ENCODE data around the gene VAT1L. TPM values are rescaled to one million over a fixed set of nuclear protein-coding genes. Genes with fewer than 3 reads are reported as not detected.

Gene VAT1L
- total RNA-seq, 2 experiments from 2014 or later: not detected

DNA sequence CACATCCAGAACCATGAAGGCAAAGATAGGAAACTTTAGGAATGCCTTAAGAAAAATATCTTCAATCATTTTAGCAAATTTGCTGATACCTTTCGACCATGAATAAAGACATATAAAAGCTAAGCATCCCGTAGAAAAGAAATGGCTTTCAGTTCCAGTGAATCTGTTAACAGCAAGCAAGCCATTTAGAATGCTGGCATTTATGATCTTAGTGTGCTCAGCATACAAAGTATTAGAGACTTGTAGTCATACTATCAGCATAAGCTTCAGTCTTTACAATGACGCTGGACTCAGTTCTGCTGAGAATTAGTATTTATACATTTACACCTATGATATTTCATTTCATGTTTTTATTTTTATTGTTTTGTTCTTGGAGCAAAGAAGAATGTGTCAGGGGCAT lies 38.7 kb downstream of the VAT1L start:
- DNase-seq (no peak), ATAC-seq (ENCODE audit: low read depth) (no peak)
- Mint-ChIP-seq H3K36me3 (no peaks in the 10 kb centered on the region), H3K9me3 (peaks cover 2% of the 10 kb centered on the region), H3K4me1 (no peaks in the 10 kb centered on the region), H3K4me3 (no peak overlapping the region), H3K27ac (no peak overlapping the region), H3K27me3 (peaks cover 3% of the 10 kb centered on the region)
- POLR2A ChIA-PET: no interaction called here

DNA sequence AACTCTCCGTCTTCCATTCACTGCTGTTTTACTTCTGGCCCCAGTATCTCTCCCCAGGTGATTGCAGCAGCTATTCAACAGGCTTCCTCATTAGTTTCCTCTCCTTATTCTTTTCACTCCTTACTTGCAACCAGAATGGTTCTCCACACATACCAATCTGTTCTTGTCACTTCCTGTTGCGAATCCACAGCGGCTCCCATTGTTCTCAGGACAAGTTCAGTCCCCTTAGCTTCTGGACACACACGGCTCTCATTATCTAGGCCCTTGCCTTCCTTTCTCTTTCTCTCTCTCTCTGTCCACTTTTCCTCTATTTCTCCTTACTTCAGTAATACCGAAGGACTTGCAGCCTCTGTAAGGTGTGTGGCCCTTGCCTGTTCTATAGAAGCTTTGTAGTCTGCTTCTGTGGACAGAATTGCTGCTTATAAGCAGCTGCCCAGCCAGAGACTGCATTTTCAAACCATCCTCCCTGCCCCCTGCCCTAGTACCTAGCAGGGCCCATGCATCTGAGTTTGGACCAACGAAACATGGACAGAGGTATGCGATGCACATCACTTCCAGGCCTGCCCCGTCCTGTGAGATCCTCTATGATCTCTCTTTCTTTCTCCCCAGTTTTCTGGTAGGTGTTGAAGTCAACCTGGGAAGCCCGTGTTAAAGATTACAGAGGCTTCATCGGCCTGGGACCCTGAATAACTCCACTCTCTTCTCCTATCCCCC lies 45.7 kb downstream of the VAT1L start:
- DNase-seq (no peak), ATAC-seq (ENCODE audit: low read depth) (no peak)
- Mint-ChIP-seq H3K9me3 (peaks cover 2% of the 10 kb centered on the region), H3K27ac (no peak overlapping the region), H3K4me3 (no peak overlapping the region), H3K27me3 (peaks cover 5% of the 10 kb centered on the region), H3K36me3 (no peaks in the 10 kb centered on the region), H3K4me1 (no peaks in the 10 kb centered on the region)
- POLR2A ChIA-PET: no interaction called here

DNA sequence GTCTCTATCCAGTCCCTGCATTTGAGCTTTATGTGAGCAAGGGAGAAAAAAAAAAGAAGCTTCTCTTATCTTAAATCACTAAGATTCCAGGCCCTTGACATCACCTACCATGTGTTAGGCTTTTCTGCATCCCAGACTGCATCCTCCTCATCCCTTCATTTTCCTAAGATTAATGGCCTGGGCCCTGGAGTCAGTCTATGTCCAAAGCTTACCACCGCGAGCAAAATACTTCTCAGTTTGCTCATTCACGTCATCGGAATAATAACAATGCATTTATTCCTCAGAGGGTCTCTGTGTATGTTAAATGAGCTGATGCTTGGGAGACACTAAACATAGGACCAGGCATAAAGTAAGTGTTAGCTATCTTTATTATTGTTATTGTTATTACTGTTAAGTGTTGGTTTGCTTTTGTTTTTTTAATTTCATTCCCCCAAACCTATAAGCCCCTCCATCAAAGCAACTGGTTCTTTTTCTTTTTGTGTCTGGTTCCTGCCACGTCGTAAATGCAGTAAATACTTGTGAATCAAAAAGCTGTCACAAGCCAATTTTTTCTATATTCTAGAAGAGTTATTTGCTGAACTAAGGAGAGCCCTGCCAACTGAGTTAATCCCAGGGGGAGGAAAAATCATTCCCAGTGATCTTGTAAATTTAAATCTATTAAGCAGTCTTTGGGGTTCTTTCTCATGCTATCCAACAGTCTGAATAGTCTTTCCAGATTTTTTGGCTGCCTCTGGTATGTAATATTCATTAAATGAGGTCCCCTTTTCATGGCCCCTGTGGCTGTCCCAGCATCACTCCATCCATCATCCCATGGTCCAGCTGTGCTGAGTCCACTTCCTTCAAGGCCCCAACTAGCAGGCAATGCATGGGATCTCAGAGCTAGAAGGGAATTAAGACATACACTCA lies 46.5 kb downstream of the VAT1L start:
- H3K27ac Mint-ChIP-seq: no peak overlapping the region
- H3K36me3 Mint-ChIP-seq: no peaks in the 10 kb centered on the region
- H3K4me1 Mint-ChIP-seq: no peaks in the 10 kb centered on the region
- no peak for DNase-seq
- no peak overlapping the region for H3K4me3 Mint-ChIP-seq
- peaks cover 5% of the 10 kb centered on the region for H3K27me3 Mint-ChIP-seq
- POLR2A ChIA-PET: no interaction called here
- peaks cover 2% of the 10 kb centered on the region for H3K9me3 Mint-ChIP-seq
- no peak for ATAC-seq (ENCODE audit: low read depth)

DNA sequence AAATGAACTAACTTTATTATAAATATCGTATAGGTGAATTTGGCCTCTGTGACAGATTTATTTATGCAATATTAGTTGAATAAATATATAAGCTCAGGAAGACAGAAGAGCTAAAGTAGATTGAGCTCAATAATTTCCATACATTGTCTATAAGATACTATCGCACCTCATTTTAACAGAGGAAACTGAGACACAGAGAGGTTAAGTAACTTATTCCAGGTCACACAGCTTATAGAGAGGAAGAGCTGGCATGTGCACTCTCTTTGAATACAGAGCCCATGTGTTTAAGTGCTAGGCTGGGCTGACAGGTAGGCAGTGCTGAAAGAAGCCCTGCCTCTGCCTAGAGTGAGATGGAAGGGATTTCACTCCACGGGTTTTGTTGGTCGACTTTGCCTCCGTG lies 48.4 kb downstream of the VAT1L start:
- no peaks in the 10 kb centered on the region for H3K36me3 Mint-ChIP-seq
- DNase-seq (no peak), ATAC-seq (ENCODE audit: low read depth) (no peak)
- POLR2A ChIA-PET: no interaction called here
- no peak overlapping the region for H3K27ac Mint-ChIP-seq
- no peak overlapping the region for H3K4me3 Mint-ChIP-seq
- H3K4me1 Mint-ChIP-seq: no peaks in the 10 kb centered on the region
- peaks cover 2% of the 10 kb centered on the region for H3K27me3 Mint-ChIP-seq
- no peaks in the 10 kb centered on the region for H3K9me3 Mint-ChIP-seq

DNA sequence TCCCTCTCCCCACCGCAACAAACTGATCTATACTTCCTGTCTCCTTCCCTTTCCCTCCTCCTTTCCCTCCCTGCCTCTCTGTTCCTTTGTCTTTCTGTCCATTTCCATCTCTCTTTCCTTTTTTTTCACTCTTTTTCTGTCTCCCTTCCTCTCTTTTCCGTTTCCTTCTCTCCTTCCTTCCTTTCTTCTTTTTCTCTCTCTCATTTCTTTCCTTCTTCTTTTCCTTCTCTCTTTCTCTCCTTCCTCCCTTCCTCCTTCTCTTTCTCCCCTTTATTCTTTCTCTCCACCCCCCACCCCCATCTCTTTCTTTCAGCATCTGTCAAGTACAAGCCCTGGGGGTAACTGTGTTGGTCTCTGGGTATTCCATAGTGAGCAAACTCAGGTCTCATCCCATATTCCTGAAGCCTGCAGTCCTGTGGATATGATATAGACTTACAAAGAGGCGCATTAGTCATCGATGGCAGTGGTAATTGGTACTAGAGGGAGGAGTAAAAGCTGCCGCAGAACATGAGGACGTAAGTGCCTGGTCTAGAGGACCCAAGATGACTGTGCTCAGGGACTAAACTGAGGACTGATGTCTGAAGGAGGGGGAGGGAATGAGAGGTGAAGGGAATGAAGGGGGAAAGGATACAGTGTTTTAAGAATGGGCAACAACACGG lies 50.4 kb downstream of the VAT1L start:
- Mint-ChIP-seq H3K9me3 (no peaks in the 10 kb centered on the region), H3K4me3 (no peak overlapping the region), H3K4me1 (no peaks in the 10 kb centered on the region), H3K36me3 (no peaks in the 10 kb centered on the region), H3K27ac (no peak overlapping the region), H3K27me3 (peaks cover 2% of the 10 kb centered on the region)
- ATAC-seq (ENCODE audit: low read depth) (no peak), DNase-seq (no peak)
- POLR2A ChIA-PET: no interaction called here

DNA sequence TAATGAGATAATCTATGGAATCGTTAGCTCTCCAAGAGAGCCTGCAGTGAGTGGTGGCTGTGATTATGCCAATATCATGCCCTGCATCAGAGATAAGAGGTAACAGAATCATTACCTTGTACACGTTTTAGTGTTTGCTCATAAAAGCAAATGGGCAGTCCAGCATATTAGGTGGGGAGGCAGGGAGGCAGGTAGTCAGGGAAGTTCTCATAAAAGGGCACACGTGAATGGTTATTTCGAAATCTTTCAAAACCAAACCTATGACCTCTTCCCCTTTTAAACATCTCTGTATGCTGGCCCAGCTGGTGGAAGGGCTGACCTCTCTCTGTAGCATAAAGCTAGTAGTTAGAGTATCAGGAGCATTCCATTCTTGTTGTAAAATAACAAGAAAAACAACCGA lies 51.7 kb downstream of the VAT1L start:
- H3K4me3 Mint-ChIP-seq: no peak overlapping the region
- H3K36me3 Mint-ChIP-seq: no peaks in the 10 kb centered on the region
- POLR2A ChIA-PET: no interaction called here
- no peaks in the 10 kb centered on the region for H3K4me1 Mint-ChIP-seq
- H3K9me3 Mint-ChIP-seq: no peaks in the 10 kb centered on the region
- ATAC-seq (ENCODE audit: low read depth) (no peak), DNase-seq (no peak)
- H3K27me3 Mint-ChIP-seq: peaks cover 2% of the 10 kb centered on the region
- H3K27ac Mint-ChIP-seq: no peak overlapping the region

DNA sequence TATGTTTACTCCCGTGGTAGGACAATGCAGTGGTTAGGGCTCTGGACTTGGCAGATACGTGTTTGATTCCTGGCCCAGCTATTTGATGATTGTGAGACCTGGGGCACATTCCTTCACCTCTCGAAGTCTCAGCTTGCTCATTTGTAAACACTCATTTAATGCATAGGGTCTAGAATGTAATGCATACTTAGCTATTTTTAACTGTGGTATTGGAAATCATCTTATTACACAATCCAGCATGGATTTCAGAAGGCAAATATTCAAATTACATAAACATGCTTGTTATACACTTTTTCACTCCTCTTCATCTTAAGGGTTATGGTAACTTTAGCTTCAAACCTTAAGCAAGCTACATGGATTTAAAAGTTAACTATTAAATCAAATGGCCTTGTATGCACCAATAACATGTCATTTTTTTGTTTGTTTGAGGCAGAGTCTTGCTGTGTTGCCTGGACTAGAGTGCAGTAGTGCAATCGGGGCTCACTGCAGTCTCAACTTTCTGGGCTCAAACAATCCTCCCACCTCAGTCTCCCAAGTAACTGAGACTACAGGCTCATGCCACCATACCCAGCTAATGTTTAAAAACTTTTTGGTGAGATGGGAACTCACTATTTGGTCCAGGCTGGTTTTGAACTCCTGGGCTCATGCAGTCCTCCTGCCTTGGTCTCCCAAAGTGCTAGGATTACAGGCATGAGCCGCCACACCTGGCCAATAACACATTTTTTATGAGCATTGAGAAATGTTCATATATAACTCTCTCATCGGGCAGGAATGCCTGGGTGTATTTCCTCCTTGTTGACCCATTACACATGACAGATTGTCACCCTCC lies 52.5 kb downstream of the VAT1L start:
- POLR2A ChIA-PET: no interaction called here
- Mint-ChIP-seq H3K36me3 (no peaks in the 10 kb centered on the region), H3K27ac (no peak overlapping the region), H3K4me1 (no peaks in the 10 kb centered on the region), H3K27me3 (peaks cover 4% of the 10 kb centered on the region), H3K4me3 (no peak overlapping the region), H3K9me3 (no peaks in the 10 kb centered on the region)
- DNase-seq (no peak), ATAC-seq (ENCODE audit: low read depth) (no peak)

DNA sequence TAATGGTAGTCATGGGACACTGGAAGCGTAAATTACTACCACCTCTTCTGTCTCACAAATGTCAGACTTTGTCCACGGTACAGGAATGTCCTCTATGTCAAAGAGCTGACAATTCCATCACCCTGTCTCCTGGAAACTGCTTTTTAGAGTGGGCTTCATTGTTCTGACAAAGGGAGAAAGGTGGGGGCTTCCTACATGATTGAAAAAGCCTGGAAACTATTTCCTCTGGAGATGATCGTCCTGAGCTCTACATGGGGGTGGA lies 53.1 kb downstream of the VAT1L start:
- no peak overlapping the region for H3K27ac Mint-ChIP-seq
- no peaks in the 10 kb centered on the region for H3K36me3 Mint-ChIP-seq
- no peaks in the 10 kb centered on the region for H3K4me1 Mint-ChIP-seq
- DNase-seq (no peak), ATAC-seq (ENCODE audit: low read depth) (no peak)
- peaks cover 4% of the 10 kb centered on the region for H3K27me3 Mint-ChIP-seq
- POLR2A ChIA-PET: no interaction called here
- H3K4me3 Mint-ChIP-seq: no peak overlapping the region
- no peaks in the 10 kb centered on the region for H3K9me3 Mint-ChIP-seq

DNA sequence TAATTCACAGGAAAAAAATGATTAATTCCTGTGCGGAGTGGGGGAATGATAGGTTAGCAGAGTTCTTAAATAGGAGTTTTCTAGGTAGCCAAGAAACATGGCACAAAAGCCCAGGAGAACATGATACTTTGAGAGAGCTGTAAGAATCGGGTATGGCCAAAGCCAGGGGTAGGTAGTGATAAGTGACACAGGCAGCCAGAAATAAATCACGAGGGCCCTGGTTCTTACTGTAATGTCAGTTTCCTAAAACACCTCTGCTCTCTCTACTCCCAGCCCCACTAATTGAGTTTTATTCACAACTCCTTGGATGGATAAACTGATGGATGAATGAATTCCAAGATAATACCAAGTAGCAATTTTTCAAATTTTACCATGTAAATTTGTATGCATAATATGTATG lies 54.1 kb downstream of the VAT1L start:
- no peak for ATAC-seq (ENCODE audit: low read depth)
- H3K36me3 Mint-ChIP-seq: no peaks in the 10 kb centered on the region
- DNase-seq: no peak
- no peaks in the 10 kb centered on the region for H3K9me3 Mint-ChIP-seq
- H3K4me3 Mint-ChIP-seq: no peak overlapping the region
- no peaks in the 10 kb centered on the region for H3K4me1 Mint-ChIP-seq
- POLR2A ChIA-PET: no interaction called here
- no peak overlapping the region for H3K27ac Mint-ChIP-seq
- H3K27me3 Mint-ChIP-seq: peaks cover 4% of the 10 kb centered on the region

DNA sequence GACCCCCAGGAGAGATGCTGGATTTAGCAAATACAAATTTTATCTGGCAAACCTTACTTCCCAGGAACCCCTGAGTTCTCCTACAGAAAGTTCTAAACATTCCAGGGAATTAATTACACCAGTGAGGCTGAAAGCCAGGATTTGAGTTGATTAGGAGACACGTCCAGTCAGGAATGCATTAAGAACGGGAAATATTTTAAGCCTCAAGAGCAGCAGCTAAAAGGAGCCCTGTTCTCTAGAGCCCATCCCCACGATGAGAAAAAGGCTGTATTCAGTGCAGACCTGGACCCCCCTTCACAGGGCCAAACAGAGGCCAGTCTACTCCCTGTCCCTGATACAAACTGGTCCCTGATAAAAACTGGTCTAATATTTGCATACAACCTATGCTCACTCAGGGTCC lies 55.0 kb downstream of the VAT1L start:
- Mint-ChIP-seq H3K4me1 (no peaks in the 10 kb centered on the region), H3K4me3 (no peak overlapping the region), H3K27me3 (peaks cover 2% of the 10 kb centered on the region), H3K27ac (no peak overlapping the region), H3K9me3 (no peaks in the 10 kb centered on the region), H3K36me3 (no peaks in the 10 kb centered on the region)
- ATAC-seq (ENCODE audit: low read depth): no peak
- DNase-seq: no peak
- POLR2A ChIA-PET: no interaction called here

DNA sequence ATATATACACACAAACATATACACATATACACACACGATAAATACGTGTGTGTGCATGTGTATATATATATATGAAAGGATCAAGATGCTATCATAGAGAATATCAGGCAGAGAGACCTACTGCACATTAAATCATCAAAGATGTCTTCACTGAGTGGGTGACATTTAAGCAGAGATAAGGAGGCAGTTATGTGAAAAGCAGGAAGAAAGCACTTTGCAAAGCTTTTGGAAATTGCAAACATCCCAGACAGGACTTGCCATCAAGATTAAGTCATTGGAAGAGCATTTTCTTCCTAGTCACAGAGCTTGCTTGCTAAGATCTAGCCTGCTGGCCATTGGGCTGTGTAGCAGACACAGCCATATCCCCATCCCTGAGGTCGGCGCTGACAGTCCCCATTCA lies 56.4 kb downstream of the VAT1L start:
- no peak for ATAC-seq (ENCODE audit: low read depth)
- Mint-ChIP-seq H3K4me1 (no peaks in the 10 kb centered on the region), H3K36me3 (no peaks in the 10 kb centered on the region), H3K27me3 (peaks cover 2% of the 10 kb centered on the region), H3K4me3 (no peak overlapping the region), H3K9me3 (no peaks in the 10 kb centered on the region), H3K27ac (no peak overlapping the region)
- POLR2A ChIA-PET: no interaction called here
- DNase-seq: no peak

DNA sequence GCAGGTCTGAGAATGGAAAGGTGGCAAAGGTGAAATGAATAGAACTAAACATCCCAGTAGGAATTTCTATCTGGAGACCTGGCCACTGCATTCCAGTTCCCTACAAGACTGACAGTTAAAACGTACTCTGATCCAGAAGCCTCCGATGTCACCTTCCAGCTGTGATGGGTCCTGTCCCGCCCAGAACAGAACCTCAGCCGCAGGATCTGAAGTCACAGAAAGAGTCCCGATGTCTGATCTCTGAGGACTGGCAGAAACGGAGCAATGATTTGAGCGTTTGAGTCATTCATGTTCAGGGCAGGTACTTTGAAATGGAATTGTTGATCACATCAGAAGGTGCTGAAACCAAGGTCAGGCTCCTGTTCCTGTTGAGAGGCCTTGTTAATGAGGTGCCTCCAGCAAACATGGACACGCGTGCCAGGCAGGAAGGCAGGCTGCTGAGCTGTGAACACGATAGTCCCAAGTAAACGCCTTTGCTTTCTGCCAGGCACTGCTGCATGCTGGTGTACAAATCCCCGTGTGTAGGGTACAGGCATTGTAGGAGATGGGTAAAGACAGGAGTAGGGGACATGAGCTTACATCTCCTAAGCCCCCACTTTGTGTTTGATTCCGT lies 61.4 kb downstream of the VAT1L start:
- H3K4me3 Mint-ChIP-seq: no peak overlapping the region
- no peak overlapping the region for H3K27ac Mint-ChIP-seq
- no peak for ATAC-seq (ENCODE audit: low read depth)
- no peaks in the 10 kb centered on the region for H3K36me3 Mint-ChIP-seq
- no peak for DNase-seq
- no peaks in the 10 kb centered on the region for H3K4me1 Mint-ChIP-seq
- peaks cover 2% of the 10 kb centered on the region for H3K27me3 Mint-ChIP-seq
- H3K9me3 Mint-ChIP-seq: no peaks in the 10 kb centered on the region
- POLR2A ChIA-PET: no interaction called here

DNA sequence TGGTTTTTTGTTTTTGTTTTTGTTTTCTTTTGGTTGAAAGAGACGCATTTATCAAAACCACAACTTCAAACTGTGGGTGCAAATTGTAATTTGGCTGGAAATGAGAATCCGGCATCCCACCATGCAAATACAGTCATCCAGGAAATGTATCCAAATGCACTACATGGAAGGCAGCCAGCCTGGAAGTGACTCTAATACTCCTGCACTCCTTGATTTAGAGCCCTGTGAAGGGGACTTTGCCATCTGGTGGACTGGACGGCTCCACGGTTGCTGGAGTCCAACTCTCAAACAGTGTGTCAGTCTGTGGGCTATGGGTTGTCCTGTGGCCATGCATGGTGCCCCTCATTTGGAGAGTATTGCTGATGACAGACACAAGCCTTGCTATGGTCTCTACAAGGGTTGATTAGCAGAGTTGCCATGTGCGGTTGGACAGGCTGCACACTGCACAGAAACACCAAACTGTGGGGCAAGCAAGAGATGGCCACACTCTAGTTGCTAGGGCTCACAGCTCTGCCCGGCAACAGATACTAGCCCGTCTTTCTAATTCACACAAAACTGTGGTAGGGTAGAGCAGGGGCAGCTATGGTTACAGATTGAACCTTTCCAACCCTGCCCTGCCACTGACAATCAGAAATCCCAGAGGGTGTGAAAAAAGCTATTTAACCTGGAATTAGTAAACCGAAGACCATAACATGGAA lies 62.4 kb downstream of the VAT1L start:
- no peak overlapping the region for H3K27ac Mint-ChIP-seq

More for the DNA sequence above, 62.4 kb downstream of the VAT1L start:
- Mint-ChIP-seq H3K36me3 (no peaks in the 10 kb centered on the region), H3K27me3 (no peaks in the 10 kb centered on the region), H3K9me3 (no peaks in the 10 kb centered on the region), H3K4me3 (no peak overlapping the region), H3K4me1 (no peaks in the 10 kb centered on the region)
- POLR2A ChIA-PET: no interaction called here
- DNase-seq (no peak), ATAC-seq (ENCODE audit: low read depth) (no peak)
